ENCODE data around the gene SEC22C. TPM values are rescaled to one million over a fixed set of nuclear protein-coding genes. Genes with fewer than 3 reads are reported as not detected.
A peak's percentile ranks its signal among the peaks of the same experiment; 100 is the strongest.

SEC22C gene
- total RNA-seq, 6 experiments from 2014 or later: 11.3 to 23.6 (median 13.8) TPM

- peak in 1 of 3 donors; percentile 18 for DNase-seq
- Histone ChIP-seq H3K4me3 (no peak overlapping the region), H3K27ac (no peak overlapping the region), H3K9me3 (no peaks in the 10 kb centered on the region), H3K27me3 (no peaks in the 10 kb centered on the region), H3K4me1 (no peaks in the 10 kb centered on the region), H3K36me3 (no peaks in the 10 kb centered on the region)
- WGBS (ENCODE audit: insufficient coverage, low coverage, low lambda C conversion rate, missing lambda C conversion rate): 44% methylated on average over 5 of the region's 15 CpGs
- ATAC-seq: no peak
- TF ChIP-seq, protein P1, sequence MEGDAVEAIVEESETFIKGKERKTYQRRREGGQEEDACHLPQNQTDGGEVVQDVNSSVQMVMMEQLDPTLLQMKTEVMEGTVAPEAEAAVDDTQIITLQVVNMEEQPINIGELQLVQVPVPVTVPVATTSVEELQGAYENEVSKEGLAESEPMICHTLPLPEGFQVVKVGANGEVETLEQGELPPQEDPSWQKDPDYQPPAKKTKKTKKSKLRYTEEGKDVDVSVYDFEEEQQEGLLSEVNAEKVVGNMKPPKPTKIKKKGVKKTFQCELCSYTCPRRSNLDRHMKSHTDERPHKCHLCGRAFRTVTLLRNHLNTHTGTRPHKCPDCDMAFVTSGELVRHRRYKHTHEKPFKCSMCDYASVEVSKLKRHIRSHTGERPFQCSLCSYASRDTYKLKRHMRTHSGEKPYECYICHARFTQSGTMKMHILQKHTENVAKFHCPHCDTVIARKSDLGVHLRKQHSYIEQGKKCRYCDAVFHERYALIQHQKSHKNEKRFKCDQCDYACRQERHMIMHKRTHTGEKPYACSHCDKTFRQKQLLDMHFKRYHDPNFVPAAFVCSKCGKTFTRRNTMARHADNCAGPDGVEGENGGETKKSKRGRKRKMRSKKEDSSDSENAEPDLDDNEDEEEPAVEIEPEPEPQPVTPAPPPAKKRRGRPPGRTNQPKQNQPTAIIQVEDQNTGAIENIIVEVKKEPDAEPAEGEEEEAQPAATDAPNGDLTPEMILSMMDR (IDR thresholded peaks at IDR 0.05): no peak
- TF ChIP-seq POLR2A (IDR thresholded peaks at IDR 0.05): no peak
- intact Hi-C loops (cut with DNase I): no loop called here
These were observed 55.0 kb downstream of the SEC22C start for GRCh38 chr3:42526616-42527367.

DNA sequence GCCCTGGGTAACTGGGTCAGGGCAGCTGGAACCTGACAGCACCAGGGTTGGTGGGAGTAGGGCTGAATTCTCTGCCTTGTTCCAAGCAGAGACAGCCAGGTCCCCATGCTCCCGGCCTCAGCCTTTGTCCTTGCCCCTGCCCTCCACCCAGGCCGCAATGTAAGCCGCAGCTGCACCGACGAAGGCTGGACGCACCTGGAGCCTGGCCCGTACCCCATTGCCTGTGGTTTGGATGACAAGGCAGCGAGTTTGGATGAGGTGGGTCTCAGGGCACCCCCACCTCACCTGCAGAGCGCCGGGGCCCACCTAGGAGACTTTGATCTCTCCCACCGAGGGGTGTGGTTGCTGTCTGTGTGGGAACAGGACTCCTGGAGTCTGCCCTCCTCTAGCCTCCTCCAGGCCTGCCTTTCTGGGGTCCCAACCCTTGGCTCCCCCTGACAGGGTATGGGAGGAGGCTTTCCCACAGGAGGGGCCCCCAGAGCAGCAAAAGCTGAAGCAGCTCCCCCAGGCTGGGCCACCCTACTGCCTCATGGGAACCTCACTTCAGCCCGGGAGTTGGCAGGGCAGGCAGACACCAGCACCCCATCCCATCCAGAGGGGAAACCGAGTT is 55.9 kb downstream of the SEC22C start:
- Histone ChIP-seq H3K27ac (no peak overlapping the region), H3K27me3 (no peaks in the 10 kb centered on the region), H3K4me1 (no peaks in the 10 kb centered on the region), H3K36me3 (no peaks in the 10 kb centered on the region), H3K4me3 (no peak overlapping the region), H3K9me3 (no peaks in the 10 kb centered on the region)
- no peak for ATAC-seq
- no peak for DNase-seq
- intact Hi-C loops (cut with DNase I): no loop called here
- WGBS (ENCODE audit: insufficient coverage, low coverage, low lambda C conversion rate, missing lambda C conversion rate): 40% methylated on average over 1 of the region's 13 CpGs
- TF ChIP-seq POLR2A (IDR thresholded peaks at IDR 0.05): no peak
- TF ChIP-seq, protein P1 (IDR thresholded peaks at IDR 0.05): no peak

DNA sequence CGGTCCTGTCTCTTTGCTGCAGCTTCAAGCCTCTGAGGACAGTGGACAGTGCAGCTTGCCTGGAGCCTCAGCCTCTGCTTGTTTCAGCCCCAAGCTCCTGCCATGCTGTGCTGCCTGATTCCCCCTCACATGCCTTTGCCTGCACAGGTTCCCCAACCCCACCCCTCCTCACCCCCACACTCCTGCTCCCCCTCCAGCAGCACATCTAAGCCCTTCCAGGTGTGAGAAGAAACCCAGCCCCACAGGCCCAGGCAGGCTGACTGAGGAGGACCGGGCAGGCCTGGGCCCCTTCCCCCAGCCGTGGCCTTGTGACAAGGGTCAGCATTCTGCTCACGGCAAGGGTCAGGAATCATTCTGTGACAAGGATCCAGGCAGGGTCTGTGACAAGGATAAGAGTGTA is 56.6 kb downstream of the SEC22C start:
- H3K36me3 ChIP-seq: no peaks in the 10 kb centered on the region
- H3K9me3 ChIP-seq: no peaks in the 10 kb centered on the region
- WGBS (ENCODE audit: insufficient coverage, low coverage, low lambda C conversion rate, missing lambda C conversion rate): 86% methylated on average over 3 of the region's 4 CpGs
- DNase-seq (no peak), ATAC-seq (no peak)
- H3K4me1 ChIP-seq: no peaks in the 10 kb centered on the region
- no peak for TF ChIP-seq POLR2A (IDR thresholded peaks at IDR 0.05)
- TF ChIP-seq, protein P1 (IDR thresholded peaks at IDR 0.05): no peak
- intact Hi-C loops (cut with DNase I): no loop called here
- no peaks in the 10 kb centered on the region for H3K27me3 ChIP-seq
- no peak overlapping the region for H3K4me3 ChIP-seq
- H3K27ac ChIP-seq: no peak overlapping the region

- ATAC-seq: peak in 3 of 4 donors; percentile 21 to 29 (median 24)
These were observed 57.0 kb downstream of the SEC22C start for GRCh38 chr3:42524751-42525150.

More at GRCh38 chr3:42524751-42525150, 57.0 kb downstream of the SEC22C start:
- H3K4me1 ChIP-seq: no peaks in the 10 kb centered on the region
- intact Hi-C loops (cut with DNase I): no loop called here
- TF ChIP-seq, protein P1 (IDR thresholded peaks at IDR 0.05): no peak
- TF ChIP-seq POLR2A (IDR thresholded peaks at IDR 0.05): no peak
- no peak for DNase-seq
- H3K9me3 ChIP-seq: no peaks in the 10 kb centered on the region
- WGBS (ENCODE audit: insufficient coverage, low coverage, low lambda C conversion rate, missing lambda C conversion rate): 100% methylated on average over 3 of the region's 3 CpGs
- no peak overlapping the region for H3K27ac ChIP-seq
- H3K36me3 ChIP-seq: no peaks in the 10 kb centered on the region
- H3K4me3 ChIP-seq: no peak overlapping the region
- H3K27me3 ChIP-seq: no peaks in the 10 kb centered on the region
